Neural crest cell (in vitro differentiated cells): ENCODE results near the gene SMPX. TPM values are rescaled to one million over a fixed set of nuclear protein-coding genes. Genes with fewer than 3 reads are reported as not detected.

Source experiments
- DNase-seq: peaks from one replicate; pipeline ENCODE4 v3.0.0; 2021; ENCODE audit warnings: low read depth, mixed read lengths, low spot score
- H3K27ac Mint-ChIP-seq: one replicate; pipeline ENCODE4 v1.8.0; 2021; ENCODE audit warnings: mild to moderate bottlenecking, mixed read lengths; ENCODE audit not compliant: unreplicated experiment
- H3K27me3 Mint-ChIP-seq: 2 replicates; pipeline ENCODE4 v1.8.0; 2021; ENCODE audit warnings: low read depth, mild to moderate bottlenecking, mixed read lengths
- H3K36me3 Mint-ChIP-seq: 2 replicates; pipeline ENCODE4 v1.8.0; 2021; ENCODE audit warnings: low read depth, mild to moderate bottlenecking, mixed read lengths
- H3K4me1 Mint-ChIP-seq: 2 replicates; pipeline ENCODE4 v1.8.0; 2021; ENCODE audit warnings: mixed read lengths
- H3K4me3 Mint-ChIP-seq: one replicate; pipeline ENCODE4 v1.8.0; 2021; ENCODE audit warnings: mild to moderate bottlenecking, mixed read lengths
- H3K9me3 Mint-ChIP-seq: 2 replicates; pipeline ENCODE4 v1.8.0; 2021; ENCODE audit warnings: mixed read lengths
- CTCF ChIP-seq: fragments of 200-600 bp; sonication (generic); conservative IDR thresholded peaks from 2 replicates; pipeline ENCODE4 v1.5.0; 2021; ENCODE audit warnings: antibody characterized with exemption, mild to moderate bottlenecking
- total RNA-seq: library from RNA; stranded (reverse); gene quantifications from 2 replicates; pipeline ENCODE4 v1.2.1, GENCODE V29; 2021

The SMPX gene
- total RNA-seq, 1 donor from 2014 or later, result 0.51 TPM

GRCh38 chrX:21705225-21705624 lies 52.7 kb downstream of the SMPX start:
- no peak overlapping the region for H3K4me3 Mint-ChIP-seq
- no peaks in the 10 kb centered on the region for H3K36me3 Mint-ChIP-seq
- H3K27ac Mint-ChIP-seq, result peak overlapping the region; percentile 76
- no peaks in the 10 kb centered on the region for H3K27me3 Mint-ChIP-seq
- DNase-seq, result no peak
- peaks cover 28% of the 10 kb centered on the region for H3K4me1 Mint-ChIP-seq
- no peak for TF ChIP-seq CTCF
- peaks cover 7% of the 10 kb centered on the region for H3K9me3 Mint-ChIP-seq

GRCh38 chrX:21702725-21703124 lies 55.2 kb downstream of the SMPX start:
- peaks cover 5% of the 10 kb centered on the region for H3K9me3 Mint-ChIP-seq
- no peak for DNase-seq
- peaks cover 28% of the 10 kb centered on the region for H3K4me1 Mint-ChIP-seq
- H3K36me3 Mint-ChIP-seq, result no peaks in the 10 kb centered on the region
- TF ChIP-seq CTCF, result no peak
- H3K27me3 Mint-ChIP-seq, result no peaks in the 10 kb centered on the region
- H3K4me3 Mint-ChIP-seq, result no peak overlapping the region
- H3K27ac Mint-ChIP-seq, result no peak overlapping the region

GRCh38 chrX:21700967-21701366 lies 56.9 kb downstream of the SMPX start:
- Mint-ChIP-seq H3K4me3 (no peak overlapping the region), H3K27ac (no peak overlapping the region), H3K27me3 (no peaks in the 10 kb centered on the region), H3K36me3 (no peaks in the 10 kb centered on the region), H3K9me3 (peaks cover 3% of the 10 kb centered on the region), H3K4me1 (peaks cover 28% of the 10 kb centered on the region)
- TF ChIP-seq CTCF, result no peak
- no peak for DNase-seq

GRCh38 chrX:21700275-21700674 lies 57.6 kb downstream of the SMPX start:
- no peaks in the 10 kb centered on the region for H3K27me3 Mint-ChIP-seq
- H3K4me3 Mint-ChIP-seq, result no peak overlapping the region
- no peak for DNase-seq
- H3K27ac Mint-ChIP-seq, result no peak overlapping the region
- TF ChIP-seq CTCF, result no peak
- peaks cover 28% of the 10 kb centered on the region for H3K4me1 Mint-ChIP-seq
- no peaks in the 10 kb centered on the region for H3K36me3 Mint-ChIP-seq
- peaks cover 3% of the 10 kb centered on the region for H3K9me3 Mint-ChIP-seq

- Mint-ChIP-seq H3K4me1 (peaks cover 25% of the 10 kb centered on the region), H3K4me3 (no peak overlapping the region), H3K36me3 (no peaks in the 10 kb centered on the region), H3K27me3 (no peaks in the 10 kb centered on the region), H3K27ac (no peak overlapping the region), H3K9me3 (peaks cover 3% of the 10 kb centered on the region)
- no peak for DNase-seq
- TF ChIP-seq CTCF, result no peak
Observed at GRCh38 chrX:21699136-21699535, 58.8 kb downstream of the SMPX start.

- no peak overlapping the region for H3K4me3 Mint-ChIP-seq
- no peak for TF ChIP-seq CTCF
- no peaks in the 10 kb centered on the region for H3K36me3 Mint-ChIP-seq
- H3K27ac Mint-ChIP-seq, result no peak overlapping the region
- H3K9me3 Mint-ChIP-seq, result peaks cover 3% of the 10 kb centered on the region
- no peaks in the 10 kb centered on the region for H3K27me3 Mint-ChIP-seq
- peaks cover 17% of the 10 kb centered on the region for H3K4me1 Mint-ChIP-seq
- no peak for DNase-seq
Observed at GRCh38 chrX:21698272-21698671, 59.6 kb downstream of the SMPX start.
